ENCODE data around the gene C19orf25.

DNA sequence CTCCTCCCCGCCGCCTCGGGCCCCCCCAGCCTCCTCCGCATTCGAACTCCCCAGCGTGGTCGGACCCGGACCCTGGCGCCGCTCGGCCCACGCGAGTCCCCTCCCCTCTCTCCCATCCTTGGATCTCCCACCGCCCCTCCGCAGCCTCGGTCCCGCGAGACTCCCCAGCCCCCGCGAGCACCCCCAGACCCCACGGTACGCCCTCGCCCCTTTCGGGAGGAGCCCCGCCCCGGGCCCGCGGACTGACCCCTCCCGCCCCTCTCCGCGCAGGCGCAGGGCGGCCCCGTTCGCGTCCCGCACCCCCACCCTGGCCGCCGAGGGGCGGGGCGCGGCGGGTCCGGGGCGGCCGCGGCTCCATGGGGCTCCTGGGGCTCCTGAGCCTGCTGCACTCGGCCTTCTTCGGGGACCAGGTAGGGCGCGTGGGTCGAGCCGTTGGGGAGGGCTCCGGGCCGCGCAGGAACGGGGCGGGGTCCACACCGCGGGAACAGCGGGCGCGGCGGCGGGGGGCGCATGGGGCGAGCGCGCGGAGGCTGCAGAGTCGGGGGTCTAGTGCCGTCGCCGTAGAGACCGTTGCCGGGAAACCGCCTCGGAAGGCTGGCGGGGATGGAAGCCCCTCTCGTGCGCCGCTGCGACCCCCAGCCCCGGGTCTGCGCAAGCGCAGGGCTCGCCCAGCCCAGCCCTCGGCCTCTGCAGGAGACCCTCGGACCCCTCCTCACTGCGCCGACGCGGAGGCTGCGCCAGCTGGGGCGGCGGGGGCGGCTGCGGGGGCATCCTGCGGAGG is 32.9 kb downstream of the C19orf25 start:
- TF ChIP-seq, protein P1, sequence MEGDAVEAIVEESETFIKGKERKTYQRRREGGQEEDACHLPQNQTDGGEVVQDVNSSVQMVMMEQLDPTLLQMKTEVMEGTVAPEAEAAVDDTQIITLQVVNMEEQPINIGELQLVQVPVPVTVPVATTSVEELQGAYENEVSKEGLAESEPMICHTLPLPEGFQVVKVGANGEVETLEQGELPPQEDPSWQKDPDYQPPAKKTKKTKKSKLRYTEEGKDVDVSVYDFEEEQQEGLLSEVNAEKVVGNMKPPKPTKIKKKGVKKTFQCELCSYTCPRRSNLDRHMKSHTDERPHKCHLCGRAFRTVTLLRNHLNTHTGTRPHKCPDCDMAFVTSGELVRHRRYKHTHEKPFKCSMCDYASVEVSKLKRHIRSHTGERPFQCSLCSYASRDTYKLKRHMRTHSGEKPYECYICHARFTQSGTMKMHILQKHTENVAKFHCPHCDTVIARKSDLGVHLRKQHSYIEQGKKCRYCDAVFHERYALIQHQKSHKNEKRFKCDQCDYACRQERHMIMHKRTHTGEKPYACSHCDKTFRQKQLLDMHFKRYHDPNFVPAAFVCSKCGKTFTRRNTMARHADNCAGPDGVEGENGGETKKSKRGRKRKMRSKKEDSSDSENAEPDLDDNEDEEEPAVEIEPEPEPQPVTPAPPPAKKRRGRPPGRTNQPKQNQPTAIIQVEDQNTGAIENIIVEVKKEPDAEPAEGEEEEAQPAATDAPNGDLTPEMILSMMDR (IDR thresholded peaks at IDR 0.05), result no peak
- TF ChIP-seq POLR2A (IDR thresholded peaks at IDR 0.05; ENCODE audit: low read depth) (no peak), EP300 (IDR thresholded peaks at IDR 0.05) (no peak)

Measured in esophagus muscularis mucosa (tissue), 4 donors.